Right lobe of liver (tissue), 4 donors: Measurements from ENCODE around the gene GNAI2.

ENCODE experiments used
- CTCF ChIP-seq, 4 donors: fragments of 200-600 bp in 3 of 4; fragments of 450-650 bp in 1 of 4; IDR thresholded peaks; one replicate each; pipeline versions ENCODE4 v1.5.1 to v1.8.0; 2016 to 2022; ENCODE audit warnings: antibody characterized with exemption in 4 of 4, mild to moderate bottlenecking in 2 of 4
- POLR2A ChIP-seq: fragments of 450-650 bp; IDR thresholded peaks from one replicate; pipeline ENCODE4 v1.6.1; 2017; ENCODE audit warnings: antibody characterized with exemption, mild to moderate bottlenecking
- donor health status: DM: no; HTN: no; CAD: no.
- donor health status: DM: no; HTN: no; CAD: no.
- donor health status: DM: no; HTN: yes; CAD: no.

- no peak for TF ChIP-seq CTCF (IDR thresholded peaks at IDR 0.05)
- no peak for TF ChIP-seq POLR2A
Observed at GRCh38 chr3:50299638-50299928, 63.6 kb downstream of the GNAI2 start.
